NK-92 (cell line): ENCODE data around the gene ETS1.

ENCODE experiments used
- DNase-seq: peaks from one replicate; lab custom pipeline; 2025; ENCODE audit not compliant: unreplicated experiment; lab: John Stamatoyannopoulos, UW

ETS1 gene

GRCh38 chr11:128503245-128503991, 83.9 kb downstream of the ETS1 start:
- DNase-seq: no peak

GRCh38 chr11:128502726-128503125, 84.6 kb downstream of the ETS1 start:
- no peak for DNase-seq

DNA sequence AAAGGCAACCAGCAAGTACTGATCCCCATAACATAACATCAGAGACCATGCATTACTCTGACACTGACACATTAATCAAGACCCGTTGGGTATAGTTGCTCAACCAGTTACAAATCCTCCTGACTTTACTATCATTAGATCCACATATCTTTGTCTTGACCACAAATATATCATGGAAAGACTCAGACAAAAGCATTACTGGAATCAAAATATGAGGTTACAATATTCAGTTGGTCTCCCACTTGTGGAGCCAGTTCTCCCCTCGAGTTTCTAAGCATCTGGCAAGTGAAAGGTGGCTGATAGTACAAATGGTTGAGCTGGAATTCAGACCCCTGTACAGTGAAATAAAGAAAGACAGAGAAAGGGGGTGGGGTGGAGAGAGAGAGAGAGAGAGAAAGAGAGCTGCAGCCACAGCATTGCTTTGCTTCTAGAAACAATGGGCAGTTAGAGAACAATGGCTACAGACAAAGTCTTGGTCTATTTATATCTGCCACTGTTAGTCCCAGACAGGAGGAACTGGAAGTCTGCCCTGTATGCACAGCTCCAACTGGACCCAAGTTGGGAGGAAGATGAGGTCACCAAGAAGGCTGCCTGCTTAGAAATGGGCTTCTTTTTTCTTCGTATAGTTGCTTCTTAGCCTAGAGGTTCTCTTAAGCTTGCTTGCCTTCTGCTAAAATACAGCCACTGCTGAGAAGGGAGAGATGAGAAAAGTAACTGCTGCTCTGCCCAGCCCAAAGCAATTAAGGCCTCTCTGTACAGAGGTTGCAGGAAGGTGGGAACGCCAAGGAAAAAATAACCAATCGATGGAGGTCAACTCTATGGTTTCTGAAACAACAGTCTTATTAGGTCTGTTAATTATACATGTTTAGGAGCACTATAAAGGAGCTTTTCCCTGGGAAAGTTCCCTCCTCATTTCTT, 85.5 kb downstream of the ETS1 start:
- no peak for DNase-seq

DNA sequence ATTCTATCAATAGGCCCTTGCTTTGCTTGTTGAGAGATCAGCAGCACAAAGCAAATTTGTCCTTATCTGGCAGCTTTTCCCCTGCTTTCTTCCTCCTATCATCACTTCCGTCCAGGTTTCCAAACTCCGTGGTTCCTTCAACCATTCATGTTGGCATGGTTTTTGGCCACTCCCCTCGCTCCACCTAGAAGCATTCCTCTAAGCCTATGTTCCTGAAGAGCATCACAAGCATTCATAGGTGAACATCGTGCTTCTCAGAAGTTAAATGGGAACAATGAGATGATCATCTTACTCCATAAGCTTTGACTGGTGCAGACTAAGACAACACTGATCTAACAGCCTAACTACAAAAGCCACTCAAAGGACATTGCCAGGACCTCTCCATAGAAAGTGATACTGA, 86.3 kb downstream of the ETS1 start:
- no peak for DNase-seq

GRCh38 chr11:128500493-128500892, 86.9 kb downstream of the ETS1 start:
- no peak for DNase-seq

DNA sequence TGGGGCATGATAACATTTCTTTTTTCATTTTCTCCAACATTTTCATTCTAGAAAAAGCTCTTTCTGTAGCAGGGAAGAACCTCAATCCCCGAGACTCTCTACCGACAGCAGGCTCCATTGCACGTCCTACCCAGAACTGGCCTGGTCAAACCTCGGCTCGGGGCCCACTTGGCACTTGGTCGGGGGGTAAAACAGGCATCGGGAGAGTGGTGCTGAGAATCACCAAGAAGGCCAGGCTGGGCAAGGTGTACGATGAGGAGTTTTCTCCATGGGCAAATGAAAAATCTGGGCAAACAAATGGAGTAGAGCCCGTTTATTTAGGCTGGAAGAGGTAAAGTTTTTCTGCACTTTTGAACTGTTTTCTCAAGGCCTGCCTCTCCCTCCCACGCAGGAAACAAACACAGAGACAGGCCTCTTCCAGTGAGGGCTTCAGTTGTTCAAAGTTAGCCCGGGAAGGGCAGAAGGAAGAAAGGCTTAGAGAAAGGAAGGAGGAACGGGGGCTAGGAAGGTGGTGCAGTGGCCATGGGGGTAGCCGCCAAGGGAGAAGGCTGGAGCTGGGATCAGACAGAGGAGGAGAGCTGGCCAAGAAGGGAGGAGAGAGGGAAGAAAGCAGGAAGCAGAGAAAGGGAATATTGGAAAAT, 87.6 kb downstream of the ETS1 start:
- no peak for DNase-seq

- DNase-seq: no peak
Measured at GRCh38 chr11:128498721-128499245, 88.6 kb downstream of the ETS1 start.

DNA sequence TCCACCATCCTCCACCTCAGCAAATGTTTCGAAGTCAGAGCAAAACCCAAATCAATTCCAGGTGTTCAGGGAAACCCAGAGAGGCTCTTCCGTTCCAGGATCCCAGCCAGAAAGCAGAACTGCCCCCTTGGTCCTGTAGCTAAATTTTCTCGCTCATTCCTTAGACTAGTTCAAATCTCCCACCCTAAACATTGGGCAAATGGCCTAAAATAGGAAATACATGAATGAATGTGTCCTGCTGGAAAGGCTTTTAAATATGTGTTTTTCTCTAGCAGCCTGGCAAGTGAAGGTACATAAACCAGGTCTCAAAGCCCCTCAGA, 89.6 kb downstream of the ETS1 start:
- no peak for DNase-seq

- no peak for DNase-seq
Measured at GRCh38 chr11:128497061-128497775, 90.1 kb downstream of the ETS1 start.

DNA sequence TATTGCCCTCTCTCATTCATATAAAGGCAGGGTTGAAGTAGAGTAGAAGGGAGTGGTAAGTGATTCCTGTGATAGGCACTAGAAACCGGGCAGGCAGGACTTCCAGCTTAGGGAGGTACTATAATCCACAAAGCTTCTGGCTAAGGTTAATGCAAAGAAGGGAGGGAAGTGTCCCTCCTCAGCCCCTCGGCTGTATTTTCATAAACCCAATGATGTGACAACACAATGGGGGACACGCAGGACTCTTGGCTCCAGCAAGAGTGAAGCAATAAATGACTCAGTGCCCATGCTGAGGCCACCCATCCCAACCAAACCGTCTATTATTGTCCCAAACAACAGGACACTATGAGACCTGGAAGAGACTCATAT, 90.7 kb downstream of the ETS1 start:
- DNase-seq: no peak

DNA sequence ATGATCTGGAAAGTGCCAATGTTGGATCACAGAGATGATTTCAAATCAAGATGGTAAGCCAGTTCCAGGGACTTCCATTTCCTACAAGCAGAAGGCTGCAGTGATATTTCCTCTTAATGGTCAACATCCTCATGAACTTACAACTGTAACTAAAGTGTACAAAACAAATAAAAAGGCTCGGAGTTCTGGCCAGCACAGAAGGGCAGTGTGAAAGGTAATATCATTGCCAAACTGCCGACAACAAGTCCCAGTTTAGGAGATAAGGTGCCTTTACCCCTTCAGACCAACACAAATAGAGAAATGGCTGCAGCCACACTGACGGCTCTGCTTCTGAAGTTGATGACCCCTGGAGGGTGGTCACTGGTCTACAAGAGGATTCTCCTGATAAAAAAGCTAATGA, 91.1 kb downstream of the ETS1 start:
- DNase-seq: no peak

DNA sequence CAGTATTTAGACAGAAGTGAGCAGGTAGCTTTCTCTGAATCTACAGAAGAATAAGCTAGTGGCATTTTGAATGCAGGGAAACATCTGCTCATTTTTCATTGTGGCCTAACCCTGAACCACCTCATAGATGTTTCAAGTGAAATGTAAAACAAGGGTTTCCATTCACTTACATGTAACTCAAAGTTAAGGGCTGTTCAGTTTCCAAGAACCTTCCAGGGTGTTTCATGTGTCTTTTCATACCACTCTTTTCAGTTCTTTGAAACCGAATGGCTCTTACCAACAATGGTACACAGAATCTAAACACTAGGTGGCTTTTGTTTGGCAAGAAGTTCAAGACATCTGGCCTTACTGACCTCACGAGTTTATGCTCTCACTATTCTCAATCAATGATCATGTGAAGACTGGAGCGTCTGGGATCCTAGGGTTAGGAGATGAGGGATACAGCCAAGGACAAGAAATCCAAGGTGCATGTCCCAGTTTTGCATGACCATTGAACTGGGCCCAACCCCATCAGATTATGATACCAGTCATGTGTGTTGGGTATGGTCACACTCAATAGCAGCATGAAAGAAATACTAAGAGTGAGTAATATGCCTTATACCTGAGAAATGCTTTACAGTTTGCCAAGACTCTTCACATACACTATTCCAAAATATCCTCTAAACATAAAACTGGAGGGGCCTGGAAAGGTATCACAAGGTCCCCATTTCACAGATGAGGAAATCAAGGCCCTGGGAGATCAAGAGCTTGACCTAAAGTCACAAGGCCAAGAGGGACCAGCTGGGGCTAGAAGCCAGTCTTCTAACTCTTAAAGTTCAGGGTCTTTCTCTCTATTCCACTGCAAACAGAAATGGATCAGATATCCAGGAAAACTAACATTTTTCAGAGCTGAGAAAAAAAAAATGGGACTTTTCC, 92.7 kb downstream of the ETS1 start:
- DNase-seq: no peak

DNA sequence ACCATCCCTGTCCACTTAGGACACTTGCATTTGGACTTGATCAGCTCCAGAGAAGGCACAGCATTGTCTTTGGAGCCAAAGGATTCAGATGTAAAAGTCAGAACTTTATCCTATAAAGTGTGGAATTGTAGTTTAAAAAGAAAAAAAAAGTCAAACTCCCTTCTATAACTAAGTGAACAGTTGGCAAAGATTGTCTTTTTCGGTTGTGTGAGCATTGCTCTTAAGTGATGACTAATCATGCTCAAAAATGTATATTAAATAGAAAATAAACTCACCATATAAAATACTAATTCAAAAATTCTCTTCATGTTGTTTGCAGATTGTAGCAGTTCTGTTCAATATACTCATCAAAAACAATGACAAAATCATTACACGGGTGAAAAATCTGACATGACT, 93.8 kb downstream of the ETS1 start:
- no peak for DNase-seq

- no peak for DNase-seq
Measured at GRCh38 chr11:128492903-128493569, 94.3 kb downstream of the ETS1 start.

GRCh38 chr11:128492461-128492860, 94.9 kb downstream of the ETS1 start:
- DNase-seq: no peak

DNA sequence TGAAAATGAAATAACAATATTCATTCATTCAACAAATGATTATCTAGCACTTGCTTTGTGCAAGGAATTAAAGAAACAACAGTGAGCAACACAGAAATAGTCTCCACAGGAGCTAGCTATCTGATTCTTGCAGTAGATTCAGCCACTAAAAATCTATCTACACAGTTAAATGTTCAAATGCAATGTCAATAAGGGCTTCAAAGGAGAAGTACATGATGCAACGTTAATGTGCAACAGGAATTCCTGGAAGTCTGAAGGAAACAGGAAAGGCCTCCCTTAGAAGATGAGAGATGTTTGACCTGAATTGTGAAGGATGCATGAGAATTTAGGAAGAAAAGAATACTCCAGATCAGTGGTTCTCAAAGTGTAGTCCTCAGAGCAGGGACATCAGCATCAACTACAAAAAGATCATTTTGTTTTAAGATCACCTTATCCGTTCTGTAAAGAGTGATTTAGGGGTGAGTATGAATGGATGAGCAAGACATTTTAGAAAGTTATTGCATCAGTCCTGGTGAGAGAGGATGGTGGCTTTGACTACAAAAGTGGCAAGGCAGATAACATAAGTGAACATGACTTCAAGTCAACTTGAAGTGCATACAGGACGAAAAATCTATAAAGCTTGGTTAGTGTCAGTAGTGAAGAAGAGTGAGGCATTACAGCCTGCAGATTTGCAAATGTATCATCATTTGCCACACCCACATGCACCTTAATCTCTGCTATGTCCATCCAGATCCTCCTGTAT, 96.0 kb downstream of the ETS1 start:
- DNase-seq: no peak

DNA sequence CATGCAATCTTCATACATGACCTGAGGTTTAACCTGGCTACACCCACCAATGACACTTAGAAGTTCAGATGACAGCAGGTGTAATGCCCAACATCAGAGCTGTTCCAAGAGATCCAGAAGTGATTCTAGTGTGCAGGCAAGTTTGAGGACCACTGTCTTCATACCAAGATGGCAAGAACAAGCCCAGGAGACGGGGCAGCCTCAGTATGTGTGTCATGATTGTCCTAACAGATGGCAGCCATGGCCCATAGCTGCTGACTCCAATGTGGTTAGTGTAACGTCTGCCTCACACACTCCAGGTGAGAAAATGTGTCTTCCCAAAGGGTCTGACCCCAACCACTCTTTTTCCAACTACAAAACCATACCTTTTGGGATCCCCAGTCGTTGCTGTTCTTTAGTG, 97.3 kb downstream of the ETS1 start:
- DNase-seq: no peak

GRCh38 chr11:128488471-128488870, 98.9 kb downstream of the ETS1 start:
- DNase-seq: no peak

DNA sequence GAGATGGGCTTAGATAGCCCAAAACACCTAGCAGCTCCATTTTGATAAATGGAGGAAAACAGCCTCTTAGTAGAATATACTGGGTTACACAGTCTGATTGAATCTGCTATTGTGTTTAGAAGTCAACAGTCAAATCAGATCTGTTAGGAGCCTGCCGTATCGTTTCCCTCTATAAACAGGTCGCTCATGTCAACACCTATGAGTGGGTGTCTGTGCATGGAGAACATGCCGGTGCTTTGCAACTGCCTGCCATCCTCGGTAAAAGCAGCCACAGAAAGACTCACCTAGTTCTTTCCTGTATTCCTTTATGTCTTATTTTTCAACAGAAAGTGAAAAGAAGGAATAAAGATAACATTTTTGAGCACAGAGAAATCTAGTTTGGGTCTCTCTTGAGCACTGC, 99.4 kb downstream of the ETS1 start:
- no peak for DNase-seq
